Activated naive CD8-positive, alpha-beta T cell treated with anti-CD3 and anti-CD28 coated beads, Interleukin-2, amount 50 U/mL, for 16 hours (primary cell): ENCODE data around the gene ARSK.
"Not testable (repeated sequence)": the region's sequence is repeated elsewhere in the genome, so short reads cannot be mapped to it uniquely, and the experiment has no call there.

Source experiments
- DNase-seq: peaks from one replicate; pipeline ENCODE4 v3.0.0-alpha.2; 2020; ENCODE audit warnings: low read depth, low spot score

The ARSK gene

GRCh38 chr5:95620870-95621838 lies 66.3 kb downstream of the ARSK start:
- DNase-seq: no peak

DNA sequence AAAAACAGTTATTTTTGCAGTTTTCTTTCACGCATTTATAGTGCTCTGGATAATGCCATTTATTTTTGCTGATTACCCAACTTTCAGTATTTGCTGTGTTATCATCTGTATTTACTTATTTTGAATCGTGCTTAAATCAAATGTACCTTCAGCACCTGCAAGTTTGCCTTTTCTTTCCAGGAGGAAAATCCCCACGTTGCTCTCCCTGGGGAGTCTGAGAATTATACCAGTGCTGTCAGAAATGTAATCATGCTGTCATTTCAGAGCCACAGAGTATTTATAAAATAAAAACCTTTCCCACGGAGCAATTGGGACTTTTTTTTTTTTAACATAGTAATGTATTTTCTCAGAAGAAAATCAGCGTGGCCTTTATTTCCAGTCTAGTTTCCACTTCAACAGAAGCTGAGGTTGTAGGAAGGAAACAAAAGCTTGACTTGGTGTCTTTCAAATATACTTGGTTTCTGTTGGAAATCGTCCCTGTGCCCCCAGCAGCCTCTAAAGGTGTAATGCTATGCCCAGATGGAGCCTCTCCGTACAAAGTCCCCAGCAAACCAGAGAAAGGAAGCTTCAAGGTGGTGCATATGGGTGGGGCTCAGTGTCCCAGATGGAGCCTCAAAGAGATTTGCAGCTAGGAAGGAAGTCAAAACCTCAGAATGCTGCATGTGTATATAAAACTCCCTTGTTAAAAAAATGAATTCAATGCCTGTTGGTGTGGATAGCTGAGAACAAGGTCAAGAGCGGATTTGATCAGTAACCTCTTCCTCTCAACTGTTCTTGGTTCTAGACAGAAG lies 67.1 kb downstream of the ARSK start:
- no peak for DNase-seq

DNA sequence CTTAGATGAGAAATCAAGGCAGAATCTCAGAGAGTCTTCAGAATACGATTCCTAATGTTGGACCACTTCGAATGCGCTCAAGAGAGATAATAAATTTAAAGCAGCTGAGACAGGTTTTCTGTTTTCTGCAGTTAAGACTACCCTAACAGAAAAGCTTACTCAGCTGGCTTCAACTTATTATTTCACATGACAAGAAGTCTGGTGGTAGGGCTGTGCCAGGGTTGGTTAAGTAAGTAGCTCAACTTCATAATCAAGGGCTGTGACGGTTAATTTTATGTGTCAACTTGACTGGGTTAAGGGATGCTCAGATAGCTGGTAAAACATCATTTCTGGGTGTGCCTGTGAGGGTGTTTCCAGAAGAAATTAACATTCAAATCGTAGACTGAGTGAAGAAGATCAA lies 68.8 kb downstream of the ARSK start:
- no peak for DNase-seq

GRCh38 chr5:95624368-95624767 lies 69.5 kb downstream of the ARSK start:
- DNase-seq: no peak

GRCh38 chr5:95626701-95627100 lies 71.8 kb downstream of the ARSK start:
- no peak for DNase-seq

- DNase-seq: no peak
Observed at GRCh38 chr5:95627971-95628810, 73.3 kb downstream of the ARSK start.

GRCh38 chr5:95628933-95629332 lies 74.0 kb downstream of the ARSK start:
- DNase-seq: no peak

DNA sequence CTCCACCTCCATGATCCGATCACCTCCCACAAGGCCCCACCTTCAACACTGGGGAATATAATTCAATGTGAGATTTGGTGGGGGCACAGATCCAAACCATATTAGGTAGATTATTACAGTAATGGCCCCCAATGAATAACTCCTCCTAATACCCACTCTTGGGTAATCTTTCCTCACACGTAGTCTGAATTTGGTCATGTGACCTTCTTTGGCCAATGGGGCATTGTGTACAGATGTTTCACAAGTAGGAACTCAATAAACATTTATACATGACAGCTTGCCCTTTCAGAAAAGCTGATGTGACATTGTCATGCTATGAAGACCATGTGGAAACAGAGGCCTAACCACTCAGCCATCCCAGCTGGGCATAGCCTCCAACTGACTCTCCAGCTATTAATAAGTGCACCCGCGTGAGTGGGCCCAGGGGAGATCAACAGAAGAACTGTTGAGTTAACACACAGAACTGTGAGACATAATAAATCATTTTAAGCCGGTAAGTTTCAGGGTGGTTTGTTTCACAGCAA lies 75.6 kb downstream of the ARSK start:
- DNase-seq: no peak

DNA sequence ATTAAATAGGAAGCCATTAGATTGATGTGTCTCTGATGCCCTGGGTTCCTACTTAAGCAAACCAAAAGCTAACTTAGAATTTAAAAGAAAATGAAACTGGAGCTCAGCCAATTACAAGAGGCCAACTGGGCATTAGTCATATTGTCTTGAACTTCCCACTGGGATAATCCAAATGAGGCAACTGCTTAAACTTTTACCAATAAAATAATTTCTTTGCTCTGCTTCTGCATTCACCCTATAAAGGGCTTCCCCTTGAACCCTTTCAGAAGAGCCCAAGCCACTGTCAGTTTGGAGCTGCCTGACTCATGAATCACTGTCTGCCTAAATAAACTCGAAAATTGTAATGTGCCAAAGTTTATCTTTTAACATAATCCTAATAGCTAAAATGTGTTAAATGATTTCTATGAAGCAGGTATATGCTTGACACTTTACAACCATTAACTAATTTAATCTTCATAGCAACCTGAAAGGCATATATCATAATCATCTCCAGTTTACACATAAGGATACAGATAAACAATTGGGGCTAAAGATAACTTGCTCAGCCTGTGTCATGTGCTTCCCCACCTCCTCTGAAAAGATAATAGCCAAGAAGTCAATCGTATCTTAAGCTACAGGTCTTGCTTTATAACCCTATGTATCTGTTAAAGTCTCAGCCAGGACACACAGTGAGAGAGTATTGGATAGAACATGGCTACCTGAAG lies 76.5 kb downstream of the ARSK start:
- no peak for DNase-seq

GRCh38 chr5:95631991-95632675 lies 77.2 kb downstream of the ARSK start:
- peak; percentile 40 for DNase-seq

DNA sequence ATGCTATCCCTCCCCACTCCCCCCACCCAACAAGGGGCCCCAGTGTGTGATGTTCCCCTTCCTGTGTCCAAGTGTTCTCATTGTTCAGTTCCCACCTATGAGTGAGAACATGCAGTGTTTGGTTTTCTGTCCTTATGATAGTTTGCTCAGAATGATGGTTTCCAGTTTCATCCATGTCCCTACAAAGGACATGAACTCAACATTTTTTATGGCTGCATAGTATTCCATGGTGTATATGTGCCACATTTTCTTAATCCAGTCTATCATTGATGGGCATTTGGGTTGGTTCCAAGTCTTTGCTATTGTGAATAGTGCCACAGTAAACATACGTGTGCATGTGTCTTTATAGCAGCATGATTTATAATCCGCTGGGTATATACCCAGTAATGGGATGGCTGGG lies 78.0 kb downstream of the ARSK start:
- not testable (repeated sequence) for DNase-seq

DNA sequence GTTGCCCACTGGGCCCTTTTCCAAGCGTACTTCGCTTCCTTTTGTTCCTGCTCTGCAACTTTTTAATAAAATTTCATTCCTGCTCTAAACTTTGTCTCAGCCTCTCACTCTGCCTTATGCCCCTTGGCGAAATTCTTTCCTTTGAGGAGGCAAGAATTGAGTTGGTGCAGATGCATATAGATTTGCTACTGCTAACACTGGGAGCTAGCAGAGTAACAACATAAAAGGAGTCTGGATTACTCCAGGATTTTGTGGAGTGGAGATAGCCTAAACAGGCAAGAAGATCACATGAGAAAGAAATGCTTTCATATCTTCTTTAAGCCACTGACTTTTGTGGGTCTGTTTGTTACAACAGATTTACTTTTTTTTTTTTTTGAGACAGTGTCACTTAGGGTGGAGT lies 78.8 kb downstream of the ARSK start:
- no peak for DNase-seq

GRCh38 chr5:95634081-95634480 lies 79.2 kb downstream of the ARSK start:
- no peak for DNase-seq

DNA sequence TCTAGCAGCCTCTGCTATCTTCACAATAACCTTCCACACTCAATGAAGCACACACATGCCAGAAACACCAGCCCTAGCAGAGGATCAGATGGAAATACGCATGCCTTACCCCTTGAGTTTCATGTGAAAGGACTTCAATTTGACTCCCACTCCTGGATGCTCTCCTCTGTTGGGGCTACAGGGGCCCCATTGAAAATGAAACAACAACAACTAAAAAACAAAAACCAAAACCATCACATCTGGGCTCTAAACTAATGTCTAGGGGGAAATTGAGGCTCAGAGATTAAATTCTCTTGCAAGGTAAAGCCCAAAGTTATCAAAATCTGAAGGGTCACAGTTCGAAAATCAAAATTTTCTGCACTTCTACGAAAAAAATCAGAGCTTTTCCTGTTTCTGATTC lies 83.7 kb downstream of the ARSK start:
- no peak for DNase-seq

- no peak for DNase-seq
Observed at GRCh38 chr5:95641741-95642220, 86.9 kb downstream of the ARSK start.

- DNase-seq: no peak
Observed at GRCh38 chr5:95643152-95643551, 88.3 kb downstream of the ARSK start.

GRCh38 chr5:95644351-95645042 lies 89.6 kb downstream of the ARSK start:
- DNase-seq: no peak

DNA sequence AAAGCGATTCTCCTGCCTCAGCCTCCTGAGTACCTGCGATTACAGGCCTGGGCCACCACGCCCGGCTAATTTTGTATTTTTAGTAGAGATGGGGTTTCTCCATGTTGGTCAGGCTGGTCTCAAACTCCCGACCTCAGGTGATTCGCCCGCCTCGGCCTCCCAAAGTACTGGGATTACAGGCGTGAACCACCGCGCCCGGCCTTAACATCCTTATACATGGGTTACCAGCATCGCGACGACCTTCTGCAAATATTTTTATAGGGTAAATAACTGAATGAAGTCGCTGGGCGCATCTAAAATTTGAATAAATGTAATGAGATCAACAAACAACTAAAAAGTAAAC lies 91.3 kb downstream of the ARSK start:
- not testable (repeated sequence) for DNase-seq

DNA sequence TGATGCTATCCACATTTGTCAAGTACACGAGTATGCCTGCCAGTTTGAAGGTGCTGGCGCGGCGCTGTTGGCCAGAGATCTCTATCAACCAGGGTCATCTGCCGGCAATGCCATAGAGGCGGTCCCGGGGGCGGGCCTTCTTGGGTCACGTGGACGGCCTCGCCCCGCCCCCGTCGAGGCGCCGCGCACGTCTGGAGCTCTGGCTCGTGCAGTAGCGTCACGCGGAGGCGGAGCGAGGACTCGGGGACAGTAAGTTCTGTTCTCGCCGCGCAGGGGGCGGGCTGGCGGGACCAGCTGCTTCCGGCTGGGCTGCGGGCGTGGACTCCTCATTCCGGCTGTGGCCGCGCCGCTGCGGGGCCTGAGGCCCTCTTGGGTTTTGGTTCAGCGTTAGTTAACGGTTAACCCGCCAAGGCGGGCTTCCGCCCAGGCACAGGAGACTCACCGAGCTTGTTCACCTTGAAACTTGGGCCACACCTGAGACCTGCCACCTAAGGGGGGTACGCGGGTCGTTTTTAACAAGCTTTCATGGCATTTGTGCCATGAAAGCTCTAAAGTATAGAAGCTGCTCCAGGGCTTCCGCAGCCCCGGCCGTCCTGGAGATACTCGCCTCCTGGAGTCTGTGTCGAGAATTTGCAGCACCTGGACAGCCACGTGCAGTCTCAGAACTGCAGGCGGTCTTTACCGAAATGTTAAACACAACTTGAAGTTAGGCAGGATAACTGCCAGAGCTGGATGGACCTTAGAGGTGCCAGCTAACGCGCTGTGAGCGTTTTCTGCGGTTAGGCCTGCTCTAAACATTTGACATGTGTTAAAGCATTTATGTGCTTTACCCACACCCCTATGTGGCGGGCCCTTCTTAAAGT lies 91.9 kb downstream of the ARSK start, which contains the start of gene RFESD:
RFESD (plus strand) TSS at position 209 of the 863 bp plus-strand sequence. CDS start 5,495 bp downstream, outside the sequence.
- peak; percentile 87 for DNase-seq
